Mucosa of descending colon (tissue), 3 donors: ENCODE measurements around the gene VCAN. TPM values are rescaled to one million over a fixed set of nuclear protein-coding genes. Genes with fewer than 3 reads are reported as not detected.

Source experiments
- ATAC-seq: fragments of 200-7000 bp; cut with Tn5 transposase; one replicate; pipeline ENCODE4 v1.9.1; 2020; ENCODE audit warnings: mild to moderate bottlenecking, moderate library complexity
- DNase-seq, 3 donors: peaks; one replicate each; pipeline ENCODE4 v3.0.0-alpha.2; 2020
- H3K36me3 ChIP-seq: fragments of 200-600 bp; one replicate; pipeline ENCODE4 v1.8.0; 2021; ENCODE audit warnings: low read depth, mild to moderate bottlenecking
- H3K4me1 ChIP-seq: fragments of 200-600 bp; one replicate; pipeline ENCODE4 v1.8.0; 2021; ENCODE audit warnings: low read depth, mild to moderate bottlenecking
- H3K4me3 ChIP-seq: fragments of 200-600 bp; one replicate; pipeline ENCODE4 v1.8.0; 2021; ENCODE audit warnings: mild to moderate bottlenecking
- H3K9me3 ChIP-seq: fragments of 200-600 bp; one replicate; pipeline ENCODE4 v1.8.0; 2021; ENCODE audit warnings: mild to moderate bottlenecking
- CTCF ChIP-seq: fragments of 200-600 bp; IDR thresholded peaks from one replicate; pipeline ENCODE4 v1.8.0; 2022; ENCODE audit warnings: antibody characterized with exemption, mild to moderate bottlenecking
- intact Hi-C, 2 donors: fragments of 100-400 bp; cut with DNase I in 1 of 2; cut with micrococcal nuclease in 1 of 2; formaldehyde crosslinking; loops; one replicate each; pipeline versions ENCODE4 v1.11.0 to v1.11.1; 2022; cut with DNase I, micrococcal nuclease
- total RNA-seq, 3 donors: library from RNA; stranded (reverse); fragmentation: NEBNext Ultra II Directional in 2 of 3; extraction: Animal tissue kit (Norgen Biotek cat#: 25700) in 2 of 3; gene quantifications; one replicate each; pipeline versions ENCODE4 v1.2.1 to v1.2.4, GENCODE V29; 2021 to 2023
- donor health status: DM: no; HTN: no; CAD: no; lungs with moderate emphysema.
- donor health status: DM: no; HTN: no; CAD: no.
- donor health status: DM: no; HTN: yes; CAD: no.

The VCAN gene
- total RNA-seq, 3 donors from 2014 or later: 8.8 to 36.0 (median 20.5) TPM

GRCh38 chr5:83552275-83552674, 80.7 kb downstream of the VCAN start:
- Histone ChIP-seq H3K4me3 (no peak overlapping the region), H3K4me1 (no peaks in the 10 kb centered on the region), H3K9me3 (no peaks in the 10 kb centered on the region), H3K36me3 (no peaks in the 10 kb centered on the region)
- intact Hi-C loops: no loop called here
- TF ChIP-seq CTCF: no peak
- ATAC-seq (no peak), DNase-seq (no peak)

GRCh38 chr5:83553000-83553486, 81.5 kb downstream of the VCAN start:
- intact Hi-C loops: no loop called here
- Histone ChIP-seq H3K4me1 (no peaks in the 10 kb centered on the region), H3K4me3 (no peak overlapping the region), H3K36me3 (no peaks in the 10 kb centered on the region), H3K9me3 (no peaks in the 10 kb centered on the region)
- no peak for TF ChIP-seq CTCF
- ATAC-seq: no peak
- peak in 2 of 3 donors; percentile 4 to 19 for DNase-seq

GRCh38 chr5:83554133-83554532, 82.6 kb downstream of the VCAN start:
- intact Hi-C loops: no loop called here
- no peaks in the 10 kb centered on the region for H3K9me3 ChIP-seq
- ATAC-seq: no peak
- TF ChIP-seq CTCF: no peak
- no peak for DNase-seq
- H3K36me3 ChIP-seq: no peaks in the 10 kb centered on the region
- H3K4me1 ChIP-seq: no peaks in the 10 kb centered on the region
- H3K4me3 ChIP-seq: no peak overlapping the region

- DNase-seq (no peak), ATAC-seq (no peak)
- no peak for TF ChIP-seq CTCF
- Histone ChIP-seq H3K9me3 (no peaks in the 10 kb centered on the region), H3K4me1 (no peaks in the 10 kb centered on the region), H3K4me3 (no peak overlapping the region), H3K36me3 (no peaks in the 10 kb centered on the region)
- intact Hi-C loops: no loop called here
Observed at GRCh38 chr5:83554686-83555085, 83.1 kb downstream of the VCAN start.

- intact Hi-C loops: no loop called here
- H3K4me3 ChIP-seq: no peak overlapping the region
Observed at GRCh38 chr5:83555263-83555662, 83.7 kb downstream of the VCAN start.

More at GRCh38 chr5:83555263-83555662, 83.7 kb downstream of the VCAN start:
- DNase-seq (no peak), ATAC-seq (no peak)
- Histone ChIP-seq H3K36me3 (no peaks in the 10 kb centered on the region), H3K4me1 (no peaks in the 10 kb centered on the region), H3K9me3 (no peaks in the 10 kb centered on the region)
- no peak for TF ChIP-seq CTCF
